ENCODE results near the gene P2RX1. TPM values are rescaled to one million over a fixed set of nuclear protein-coding genes. Genes with fewer than 3 reads are reported as not detected.
A peak's percentile ranks its signal among the peaks of the same experiment; 100 is the strongest.

Gene P2RX1
- total and polyA plus RNA-seq, 2 of the 4 experiments (the other 2 are of a cell fraction): not detected

DNA sequence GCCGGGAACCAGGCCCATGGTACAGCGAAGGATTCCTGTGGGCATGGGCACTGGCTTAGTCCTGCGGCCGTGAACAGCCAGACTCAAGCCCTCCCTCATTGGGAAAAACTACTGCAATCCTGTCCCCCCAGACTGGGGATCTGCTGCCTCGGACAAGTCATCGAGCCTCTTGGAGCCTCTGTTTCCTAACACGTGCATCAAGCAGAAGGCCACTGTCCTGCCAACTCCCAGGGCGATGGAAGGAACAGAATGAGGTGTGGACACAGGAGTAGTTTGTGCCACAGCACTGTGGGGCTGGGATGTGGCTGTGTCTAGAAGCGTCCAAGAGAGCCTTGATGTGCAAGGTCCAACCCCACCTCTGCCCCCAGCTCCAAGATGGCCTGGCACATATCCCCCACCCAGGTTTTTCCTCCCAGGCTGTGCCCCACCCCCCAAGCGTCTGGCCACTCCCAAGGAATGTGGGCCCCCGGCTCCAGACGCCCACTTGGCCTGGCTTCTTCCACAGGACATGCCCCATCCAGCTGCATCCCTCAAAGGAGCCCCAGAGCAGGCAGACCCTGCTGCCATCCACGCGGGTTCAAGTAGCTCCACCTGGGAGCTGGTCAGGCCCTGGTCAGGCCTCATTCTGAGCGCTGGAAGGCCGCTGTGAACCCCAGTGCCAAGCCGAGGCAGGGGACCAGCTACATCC is 26.8 kb downstream of the P2RX1 start:
- no TSS peak for BruUV-seq (replicated peaks)
- POLR2A ChIA-PET (ENCODE audit: unreplicated experiment): no interaction called here
- H3K36me3 ChIP-seq (ENCODE audit: control insufficient read depth, insufficient read depth, low read length): peaks cover under 1% of the 10 kb centered on the region; the same call in 1 of the 2 replicates
- peaks cover 24% of the 10 kb centered on the region for H3K9me1 ChIP-seq (ENCODE audit: insufficient read depth, low read length)
- CTCF ChIA-PET: interaction anchor here (1.0 to 1.7 kb wide), 2 partner anchors 43 to 152 kb away, joined by 5 to 7 read pairs; partner anchors contain the start of gene NCBP3
- peak overlapping the region; percentile 97 for H2BK5ac ChIP-seq (ENCODE audit: low read depth, low read length, poor library complexity, severe bottlenecking)
- dilution Hi-C loops (cut with HindIII; ENCODE audit: low sequenced_read_pairs, unreplicated experiment) (no loop called here), in situ Hi-C loops (cut with MboI; ENCODE audit: low sequenced_read_pairs) (no loop called here), intact Hi-C loops (cut with micrococcal nuclease) (loop anchor here (2.0 kb wide), 1 partner anchor 27 kb away; no protein-coding TSS in a partner anchor)
- H3K79me1 ChIP-seq (ENCODE audit: low read depth in 1 of 2, low read length in 2 of 2): peaks cover 14 to 56% of the 10 kb centered on the region in 2 experiments; a peak in 3 of 4 replicates
- ATAC-seq (ENCODE audit: low read depth) (no peak), DNase-seq (no peak)
- H2AFZ ChIP-seq (replicated peaks; ENCODE audit: low read length, poor library complexity): peak overlapping the region; percentile 87
- peak overlapping the region; percentile 73 to 100 for H4K8ac ChIP-seq (ENCODE audit: low read depth in 2 of 2, low read length in 2 of 2)
- no peaks in the 10 kb centered on the region for H3K27me3 ChIP-seq (ENCODE audit: control insufficient read depth, insufficient read depth, low read length)
- 86% methylated on average over 4 of the region's 17 CpGs; no CpG with 5 or more reads in 1 of the 2 experiments for WGBS, 2 experiments (ENCODE audit: extremely low coverage in 2 of 2, insufficient read length in 1 of 2)
- peaks cover 6% of the 10 kb centered on the region; the same call in 1 of the 2 replicates for H4K20me1 ChIP-seq (ENCODE audit: insufficient read depth, low read length)
- peak overlapping the region; percentile 100; the same call in 2 of the 3 replicates for H2BK15ac ChIP-seq (ENCODE audit: low read depth, low read length)
- H3K4me2 ChIP-seq (ENCODE audit: low read depth, low read length): peak overlapping the region; percentile 36; the same call in 1 of the 2 replicates
- peak overlapping the region; percentile 85 for H2BK120ac ChIP-seq (ENCODE audit: low read depth, low read length)
- H3K9me3 ChIP-seq (ENCODE audit: control insufficient read depth, insufficient read depth, low read length): no peaks in the 10 kb centered on the region
- H2AK5ac ChIP-seq (ENCODE audit: low read depth, low read length): peak overlapping the region; percentile 100
- H3K18ac ChIP-seq (ENCODE audit: low read depth, low read length): peak overlapping the region; percentile 59; the same call in 1 of the 2 replicates
- peaks cover 50% of the 10 kb centered on the region for H3K4me1 ChIP-seq (ENCODE audit: control insufficient read depth, insufficient read depth, low read length)
- H3K23ac ChIP-seq (ENCODE audit: low read depth, low read length): peak overlapping the region; percentile 70; the same call in 1 of the 2 replicates
- TF ChIP-seq MAFK (IDR thresholded peaks at IDR 0.05; ENCODE audit: low read depth, low read length) (no peak), SMC3 (IDR thresholded peaks at IDR 0.05; ENCODE audit: low read depth, low read length) (no peak), FOS (IDR thresholded peaks at IDR 0.05; ENCODE audit: low read depth, low read length) (no peak), MXI1 (IDR thresholded peaks at IDR 0.05; ENCODE audit: borderline replicate concordance, low read depth, low read length) (no peak), ELK1 (IDR thresholded peaks at IDR 0.05; ENCODE audit: borderline replicate concordance, low read depth, low read length) (no peak), POLR2A (IDR thresholded peaks at IDR 0.05; ENCODE audit: low read depth, low read length) (no peak), MAZ (IDR thresholded peaks at IDR 0.05; ENCODE audit: borderline replicate concordance, low read depth, low read length) (no peak), CEBPB (IDR thresholded peaks at IDR 0.05; ENCODE audit: low read depth, low read length) (no peak), NFE2L2 (IDR thresholded peaks at IDR 0.05; ENCODE audit: low read depth, low read length) (no peak), BHLHE40 (IDR thresholded peaks at IDR 0.05; ENCODE audit: low read depth, low read length) (no peak), RCOR1 (IDR thresholded peaks at IDR 0.05; ENCODE audit: insufficient replicate concordance, low read length) (no peak), RFX5 (IDR thresholded peaks at IDR 0.05; ENCODE audit: low read depth, low read length) (no peak)
- TF ChIP-seq, protein P1, sequence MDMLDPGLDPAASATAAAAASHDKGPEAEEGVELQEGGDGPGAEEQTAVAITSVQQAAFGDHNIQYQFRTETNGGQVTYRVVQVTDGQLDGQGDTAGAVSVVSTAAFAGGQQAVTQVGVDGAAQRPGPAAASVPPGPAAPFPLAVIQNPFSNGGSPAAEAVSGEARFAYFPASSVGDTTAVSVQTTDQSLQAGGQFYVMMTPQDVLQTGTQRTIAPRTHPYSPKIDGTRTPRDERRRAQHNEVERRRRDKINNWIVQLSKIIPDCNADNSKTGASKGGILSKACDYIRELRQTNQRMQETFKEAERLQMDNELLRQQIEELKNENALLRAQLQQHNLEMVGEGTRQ (IDR thresholded peaks at IDR 0.05; ENCODE audit: low read depth, low read length): no peak
- H3K27ac ChIP-seq (ENCODE audit: insufficient read depth, low read length): peak overlapping the region; percentile 40
- H3K4ac ChIP-seq (ENCODE audit: low read depth, low read length): peak overlapping the region; percentile 87
- peak overlapping the region; percentile 88 for H2BK20ac ChIP-seq (ENCODE audit: low read depth, low read length)
- H4K91ac ChIP-seq (ENCODE audit: insufficient read depth, low read depth, low read length): peak overlapping the region; percentile 91
- H3K14ac ChIP-seq (replicated peaks; ENCODE audit: low read depth, low read length): peak overlapping the region; percentile 84
- H3K56ac ChIP-seq (ENCODE audit: extremely low read depth, insufficient read depth, low read length): no peak overlapping the region
- H3K4me3 ChIP-seq (ENCODE audit: insufficient read depth, low read depth, low read length): no peak overlapping the region
- H4K5ac ChIP-seq (ENCODE audit: low read depth, low read length): peak overlapping the region; percentile 90
- no peak overlapping the region for H3K9ac ChIP-seq (ENCODE audit: low read depth, low read length)
- H2AK9ac ChIP-seq (replicated peaks; ENCODE audit: low read depth, low read length, poor library complexity): peak overlapping the region; percentile 99
